ENCODE measurements around the gene PKDREJ. TPM values are rescaled to one million over a fixed set of nuclear protein-coding genes. Genes with fewer than 3 reads are reported as not detected.

Gene PKDREJ
- polyA plus RNA-seq, 1 experiment, result not detected

- DNase-seq (ENCODE audit: low read depth), result no peak
- H3K27me3 ChIP-seq (ENCODE audit: control insufficient read depth, insufficient read depth, low read length), result no peaks in the 10 kb centered on the region
These were observed 29.9 kb downstream of the PKDREJ start for GRCh38 chr22:46233231-46233630.

GRCh38 chr22:46230262-46230901, 32.8 kb downstream of the PKDREJ start:
- POLR2A ChIA-PET, result no interaction called here
- H3K27me3 ChIP-seq (ENCODE audit: control insufficient read depth, insufficient read depth, low read length), result no peaks in the 10 kb centered on the region
- peaks cover 1% of the 10 kb centered on the region for H3K36me3 ChIP-seq (ENCODE audit: control insufficient read depth, insufficient read depth, low read length)
- DNase-seq (ENCODE audit: low read depth), result no peak
- no peak overlapping the region for H3K4me3 ChIP-seq (ENCODE audit: low read depth, low read length)
- TF ChIP-seq, protein P1, sequence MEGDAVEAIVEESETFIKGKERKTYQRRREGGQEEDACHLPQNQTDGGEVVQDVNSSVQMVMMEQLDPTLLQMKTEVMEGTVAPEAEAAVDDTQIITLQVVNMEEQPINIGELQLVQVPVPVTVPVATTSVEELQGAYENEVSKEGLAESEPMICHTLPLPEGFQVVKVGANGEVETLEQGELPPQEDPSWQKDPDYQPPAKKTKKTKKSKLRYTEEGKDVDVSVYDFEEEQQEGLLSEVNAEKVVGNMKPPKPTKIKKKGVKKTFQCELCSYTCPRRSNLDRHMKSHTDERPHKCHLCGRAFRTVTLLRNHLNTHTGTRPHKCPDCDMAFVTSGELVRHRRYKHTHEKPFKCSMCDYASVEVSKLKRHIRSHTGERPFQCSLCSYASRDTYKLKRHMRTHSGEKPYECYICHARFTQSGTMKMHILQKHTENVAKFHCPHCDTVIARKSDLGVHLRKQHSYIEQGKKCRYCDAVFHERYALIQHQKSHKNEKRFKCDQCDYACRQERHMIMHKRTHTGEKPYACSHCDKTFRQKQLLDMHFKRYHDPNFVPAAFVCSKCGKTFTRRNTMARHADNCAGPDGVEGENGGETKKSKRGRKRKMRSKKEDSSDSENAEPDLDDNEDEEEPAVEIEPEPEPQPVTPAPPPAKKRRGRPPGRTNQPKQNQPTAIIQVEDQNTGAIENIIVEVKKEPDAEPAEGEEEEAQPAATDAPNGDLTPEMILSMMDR (IDR thresholded peaks at IDR 0.05; ENCODE audit: insufficient read depth, low read depth, low read length), result no peak
- CTCF ChIA-PET, result no interaction called here

More at GRCh38 chr22:46233231-46233630, 29.9 kb downstream of the PKDREJ start:
- TF ChIP-seq, protein P1 (IDR thresholded peaks at IDR 0.05; ENCODE audit: insufficient read depth, low read depth, low read length), result no peak
- CTCF ChIA-PET, result no interaction called here
- Histone ChIP-seq H3K36me3 (ENCODE audit: control insufficient read depth, insufficient read depth, low read length) (peaks cover 2% of the 10 kb centered on the region; the same call in 1 of the 2 replicates), H3K4me3 (ENCODE audit: low read depth, low read length) (no peak overlapping the region)
- POLR2A ChIA-PET, result no interaction called here

GRCh38 chr22:46229701-46230100, 33.4 kb downstream of the PKDREJ start:
- no peak overlapping the region for H3K4me3 ChIP-seq (ENCODE audit: low read depth, low read length)
- ChIA-PET CTCF (no interaction called here), POLR2A (no interaction called here)
- H3K27me3 ChIP-seq (ENCODE audit: control insufficient read depth, insufficient read depth, low read length), result no peaks in the 10 kb centered on the region
- no peak for DNase-seq (ENCODE audit: low read depth)
- TF ChIP-seq, protein P1 (IDR thresholded peaks at IDR 0.05; ENCODE audit: insufficient read depth, low read depth, low read length), result no peak
- H3K36me3 ChIP-seq (ENCODE audit: control insufficient read depth, insufficient read depth, low read length), result peaks cover 4% of the 10 kb centered on the region

- Histone ChIP-seq H3K4me3 (ENCODE audit: low read depth, low read length) (no peak overlapping the region), H3K36me3 (ENCODE audit: control insufficient read depth, insufficient read depth, low read length) (peaks cover 8% of the 10 kb centered on the region), H3K27me3 (ENCODE audit: control insufficient read depth, insufficient read depth, low read length) (no peaks in the 10 kb centered on the region)
- POLR2A ChIA-PET, result no interaction called here
- no peak for DNase-seq (ENCODE audit: low read depth)
- CTCF ChIA-PET, result interaction anchor here (0.8 kb wide), 1 partner anchor 89 kb away, joined by 3 read pairs; no protein-coding TSS in a partner anchor
- TF ChIP-seq, protein P1 (IDR thresholded peaks at IDR 0.05; ENCODE audit: insufficient read depth, low read depth, low read length), result no peak
These were observed 36.6 kb downstream of the PKDREJ start for GRCh38 chr22:46226577-46226976.

- Histone ChIP-seq H3K36me3 (ENCODE audit: control insufficient read depth, insufficient read depth, low read length) (peaks cover 11% of the 10 kb centered on the region), H3K4me3 (ENCODE audit: low read depth, low read length) (no peak overlapping the region), H3K27me3 (ENCODE audit: control insufficient read depth, insufficient read depth, low read length) (no peaks in the 10 kb centered on the region)
- ChIA-PET POLR2A (no interaction called here), CTCF (no interaction called here)
- DNase-seq (ENCODE audit: low read depth), result no peak
- TF ChIP-seq, protein P1 (IDR thresholded peaks at IDR 0.05; ENCODE audit: insufficient read depth, low read depth, low read length), result no peak
These were observed 37.5 kb downstream of the PKDREJ start for GRCh38 chr22:46225631-46226030.

All from BJ (cell line).